K562 (cell line): ENCODE data around the gene STK4. TPM values are rescaled to one million over a fixed set of nuclear protein-coding genes. Genes with fewer than 3 reads are reported as not detected.

Experiments used
- CBX3 ChIP-seq, 2 experiments: IDR thresholded peaks; 1 replicate in 1 of 2; 2 replicates in 1 of 2; pipeline ENCODE4 v1.6.1; 2012; ENCODE audit warnings: inconsistent platforms in 2 of 2, low read length in 2 of 2, borderline replicate concordance in 1 of 2, control low read depth in 1 of 2
- CREBBP ChIP-seq: IDR thresholded peaks from one replicate; pipeline ENCODE4 v1.6.1; 2012; ENCODE audit warnings: low read depth, mild to moderate bottlenecking, control low read depth, inconsistent platforms, low read length
- CUX1 ChIP-seq: fragments of 200-800 bp; sonication (Bioruptor generic); IDR thresholded peaks from 2 replicates; pipeline ENCODE4 v1.6.1; 2016; ENCODE audit warnings: missing genetic modification characterization, missing compliant biosample characterization
- HDAC8 ChIP-seq: fragments of 450-650 bp; IDR thresholded peaks from 2 replicates; pipeline ENCODE4 v1.6.1; 2016; ENCODE audit warnings: mild to moderate bottlenecking, missing genetic modification characterization, moderate library complexity, missing compliant biosample characterization
- JUNB ChIP-seq: fragments of 450-650 bp; formaldehyde crosslinking; conservative IDR thresholded peaks from 2 replicates; pipeline ENCODE4 v1.4.0; 2020; ENCODE audit warnings: mild to moderate bottlenecking
- MIER1 ChIP-seq: fragments of 450-650 bp; IDR thresholded peaks from 2 replicates; pipeline ENCODE4 v1.6.1; 2016; ENCODE audit warnings: antibody characterized with exemption, mild to moderate bottlenecking, low read depth
- NFE2L1 ChIP-seq: fragments of 450-650 bp; IDR thresholded peaks from 2 replicates; pipeline ENCODE4 v1.6.1; 2016; ENCODE audit warnings: missing genetic modification characterization, low read depth, mild to moderate bottlenecking, missing compliant biosample characterization, moderate library complexity, borderline replicate concordance
- POU5F1 ChIP-seq: fragments of 150-350 bp; IDR thresholded peaks from 2 replicates; pipeline ENCODE4 v1.6.1; 2014; ENCODE audit warnings: borderline replicate concordance, low read length, low read depth, mild to moderate bottlenecking; ENCODE audit not compliant: partially characterized antibody
- PRDM10 ChIP-seq: fragments of 450-650 bp; IDR thresholded peaks from 2 replicates; pipeline ENCODE4 v1.6.1; 2018; ENCODE audit not compliant: partially characterized antibody
- RB1 ChIP-seq: fragments of 450-650 bp; IDR thresholded peaks from 2 replicates; pipeline ENCODE4 v1.6.1; 2017; ENCODE audit warnings: low read depth, mild to moderate bottlenecking
- RBBP5 ChIP-seq: fragments of 200-600 bp; sonication (generic); IDR thresholded peaks from 2 replicates; pipeline ENCODE4 v1.6.1; 2012; ENCODE audit warnings: borderline replicate concordance, mild to moderate bottlenecking, low read length, control low read depth, inconsistent platforms; ENCODE audit not compliant: insufficient read depth, poor library complexity, severe bottlenecking
- SAFB2 ChIP-seq: fragments of 200-400 bp; formaldehyde crosslinking; IDR thresholded peaks from 2 replicates; pipeline ENCODE4 v1.6.1; 2018; ENCODE audit warnings: borderline replicate concordance, low read length, low read depth, moderate library complexity; ENCODE audit not compliant: severe bottlenecking
- SRSF1 ChIP-seq: fragments of 200-400 bp; formaldehyde crosslinking; IDR thresholded peaks from 2 replicates; pipeline ENCODE4 v1.6.1; 2017; ENCODE audit warnings: mild to moderate bottlenecking, low read depth, low read length, moderate library complexity
- TCF7L2 ChIP-seq: fragments of 150-350 bp; IDR thresholded peaks from 2 replicates; pipeline ENCODE4 v1.6.1; 2016; ENCODE audit warnings: low read depth, mild to moderate bottlenecking, low read length, moderate library complexity
- THAP7 ChIP-seq: fragments of 250-450 bp; sonication (Bioruptor Pico); IDR thresholded peaks from 2 replicates; pipeline ENCODE4 v1.5.0; 2021
- ZNF212 ChIP-seq: fragments of 450-650 bp; formaldehyde crosslinking; IDR thresholded peaks from 2 replicates; pipeline ENCODE4 v1.4.0; 2020; ENCODE audit warnings: mild to moderate bottlenecking
- ZNF316 ChIP-seq: fragments of 450-650 bp; IDR thresholded peaks from 2 replicates; pipeline ENCODE4 v1.6.1; 2016
- ZNF766 ChIP-seq: fragments of 200-800 bp; sonication (Bioruptor generic); conservative IDR thresholded peaks from 2 replicates; pipeline ENCODE4 v1.6.1; 2016; ENCODE audit warnings: missing genetic modification characterization, missing compliant biosample characterization
- polyA plus RNA-seq, 8 experiments: library from polyadenylated mRNA; depleted of rRNA in 4 of 8; stranded (reverse) in 5 of 8; unstranded in 3 of 8; fragments of >200 nt; fragmentation: Nextera tagmentation in 2 of 8; fragmentation: Illumina TruSeq in 1 of 8; extraction: Ambion mirVana in 2 of 8; extraction: Trizol in 1 of 8; gene quantifications; 2 replicates each; pipeline versions ENCODE4 v1.2.1 to v1.2.3, GENCODE V29; 2011 to 2014; ENCODE audit warnings: inconsistent platforms in 1 of 8, missing spikeins in 1 of 8
- total RNA-seq, 7 experiments: library from RNA; depleted of rRNA in 6 of 7; stranded (reverse); fragments of >200 nt in 6 of 7; fragmentation: Illumina TruSeq in 2 of 7; extraction: Trizol in 2 of 7; gene quantifications; 2 replicates each; pipeline versions ENCODE4 v1.2.1 to v1.2.3, GENCODE V29; 2011 to 2021; ENCODE audit warnings: low replicate concordance in 1 of 7

STK4 gene
- total and polyA plus RNA-seq, 9 of the 15 experiments (the other 6 are each of a cell fraction or from before 2014, with no cell fraction given) = 11.9 to 30.6 (median 22.2) TPM

GRCh38 chr20:45036044-45036755 is 69.9 kb downstream of the STK4 start (continued):
- TF ChIP-seq RB1 = no peak
- no peak for TF ChIP-seq PRDM10
- no peak for TF ChIP-seq CBX3 (IDR thresholded peaks at IDR 0.05; ENCODE audit: borderline replicate concordance in 1 of 2, low read length in 2 of 2)
- TF ChIP-seq POU5F1 = no peak
- TF ChIP-seq TCF7L2 = no peak
- no peak for TF ChIP-seq SAFB2
- no peak for TF ChIP-seq MIER1
- TF ChIP-seq SRSF1 = no peak
- no peak for TF ChIP-seq NFE2L1 (tag)
- 0 out of 2 replicates have a peak, but pooled peaks have one; percentile 55 for TF ChIP-seq HDAC8 (tag)
- TF ChIP-seq ZNF212 = no peak
- no peak for TF ChIP-seq RBBP5
- peak; percentile 14; the same call in 1 of the 2 replicates for TF ChIP-seq ZNF766
- TF ChIP-seq ZNF316 = no peak
- TF ChIP-seq CUX1 (CRISPR knock-in tag) = no peak
- no peak for TF ChIP-seq CREBBP
- no peak for TF ChIP-seq THAP7 (CRISPR knock-in tag)
- 0 out of 2 replicates have a peak, but pooled peaks have one; percentile 48 for TF ChIP-seq JUNB
